Lower leg skin (tissue), 3 donors: ENCODE measurements around the gene GATA2.

Experiments
- CTCF ChIP-seq, 3 donors: fragments of 450-650 bp; IDR thresholded peaks; one replicate each; pipeline ENCODE4 v1.5.1; 2016; ENCODE audit warnings: antibody characterized with exemption in 3 of 3, mild to moderate bottlenecking in 3 of 3, moderate library complexity in 2 of 3
- POLR2A ChIP-seq, 2 donors: fragments of 450-650 bp; IDR thresholded peaks; one replicate each; pipeline ENCODE4 v1.6.1; 2016 to 2017; ENCODE audit warnings: antibody characterized with exemption in 2 of 2, mild to moderate bottlenecking in 1 of 2, moderate library complexity in 1 of 2

GRCh38 chr3:128504963-128505730 is 12.1 kb upstream of the GATA2 start:
- TF ChIP-seq CTCF (IDR thresholded peaks at IDR 0.05): no peak
- no peak for TF ChIP-seq POLR2A (IDR thresholded peaks at IDR 0.05)
